IPS DF 19.7 (cell line): ENCODE measurements around the gene MYD88.

ENCODE experiments used
- DNase-seq: peaks from one replicate; pipeline ENCODE4 v3.0.0-alpha.2; 2013; ENCODE audit warnings: low read depth, low spot score

MYD88 gene

DNA sequence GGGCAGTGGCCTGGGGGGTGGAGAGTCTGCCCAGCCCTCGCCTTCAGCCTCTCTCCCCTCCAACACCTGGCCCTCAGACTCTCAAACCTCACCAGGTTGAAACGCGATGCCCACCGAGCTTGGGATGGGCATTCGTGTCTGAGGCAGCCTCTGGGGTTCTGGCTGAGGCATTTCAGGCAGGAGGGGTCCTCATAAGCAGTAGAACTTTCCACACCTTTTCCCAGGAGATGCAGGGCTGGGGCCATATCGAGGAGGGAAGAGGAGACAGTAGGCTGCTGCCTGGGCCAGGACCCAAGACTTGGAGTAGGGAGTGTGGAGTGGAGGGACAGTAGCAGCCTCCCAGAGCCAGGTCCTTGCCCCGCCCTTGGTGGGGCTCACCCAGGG, 26.1 kb upstream of the MYD88 start:
- DNase-seq: no peak

DNA sequence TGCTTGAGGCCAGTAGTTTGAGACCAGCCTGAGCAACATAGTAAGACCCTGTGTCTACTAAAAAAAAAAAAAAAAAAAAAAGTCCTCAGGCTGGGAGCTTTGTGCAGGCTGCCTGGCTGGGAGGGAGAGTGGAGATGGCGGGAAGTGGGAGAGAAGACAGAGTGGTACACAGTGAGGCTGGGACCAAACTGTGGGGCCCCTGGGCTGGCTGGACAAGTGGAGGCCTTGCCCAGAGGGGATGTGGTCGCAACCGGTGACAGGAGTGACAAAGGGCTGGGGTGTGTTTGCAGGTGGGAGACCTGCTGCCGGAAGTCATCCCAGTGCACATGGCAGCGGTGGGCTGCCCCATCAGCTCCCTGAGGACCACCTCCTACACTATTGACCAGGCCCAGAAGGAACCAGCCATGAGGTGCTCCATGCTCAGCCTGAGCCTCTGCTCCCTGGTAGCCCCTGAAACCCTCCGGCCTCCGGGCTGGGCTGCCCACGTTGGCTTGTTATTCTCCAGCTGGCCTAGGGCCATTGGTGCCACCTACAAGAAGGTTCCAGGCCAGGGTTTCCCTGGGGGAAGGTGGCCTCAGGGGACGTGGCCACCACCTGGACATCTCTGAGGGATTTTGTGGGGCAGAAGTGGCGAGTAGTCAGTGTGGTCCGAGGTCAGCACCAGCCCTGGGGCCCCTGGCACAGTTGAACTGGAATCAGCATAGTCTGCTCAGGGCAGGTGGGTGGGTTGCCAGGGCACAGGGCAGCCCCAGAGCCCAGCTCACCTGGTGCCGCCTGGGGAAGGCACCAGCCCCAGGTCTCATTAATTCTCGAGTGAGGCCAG, 24.2 kb upstream of the MYD88 start:
- no peak for DNase-seq

DNA sequence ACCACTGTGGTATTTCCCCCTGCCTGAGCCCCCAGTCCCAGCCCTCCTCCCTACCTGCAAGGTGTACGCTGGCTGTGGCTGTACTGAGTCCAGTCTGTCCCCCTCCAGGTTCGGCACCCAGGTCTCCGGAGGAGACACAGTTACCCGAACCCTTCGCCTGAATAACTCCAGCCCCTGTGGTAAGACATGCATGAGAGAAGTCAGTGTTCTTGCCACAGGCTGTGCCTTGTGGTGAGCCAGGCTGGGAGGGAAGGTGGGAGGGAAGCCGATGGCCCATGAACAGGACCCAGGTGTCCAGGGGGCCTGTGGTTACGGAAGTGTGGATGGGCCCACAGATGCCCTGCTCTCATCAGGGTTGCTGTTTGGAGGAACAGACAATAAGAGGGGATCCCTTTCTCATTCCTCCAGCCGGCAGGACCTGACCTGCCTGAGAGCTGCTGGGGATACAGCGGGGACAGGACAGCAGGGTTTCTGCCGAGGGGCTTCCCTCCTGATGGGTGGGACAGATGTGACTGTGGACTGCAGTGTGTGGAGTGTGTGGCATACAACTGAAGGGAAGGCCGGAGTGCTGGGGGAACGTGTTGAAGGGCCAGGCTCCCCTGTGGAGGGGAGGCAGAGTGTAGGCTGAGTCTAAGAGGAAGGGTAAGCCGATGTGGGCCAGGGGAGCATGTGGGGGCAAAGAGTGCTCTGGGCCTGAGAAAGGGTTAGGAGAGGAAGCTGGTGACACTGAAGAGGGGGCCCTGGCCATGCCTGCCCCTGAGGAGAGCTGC, 23.4 kb upstream of the MYD88 start:
- no peak for DNase-seq

DNA sequence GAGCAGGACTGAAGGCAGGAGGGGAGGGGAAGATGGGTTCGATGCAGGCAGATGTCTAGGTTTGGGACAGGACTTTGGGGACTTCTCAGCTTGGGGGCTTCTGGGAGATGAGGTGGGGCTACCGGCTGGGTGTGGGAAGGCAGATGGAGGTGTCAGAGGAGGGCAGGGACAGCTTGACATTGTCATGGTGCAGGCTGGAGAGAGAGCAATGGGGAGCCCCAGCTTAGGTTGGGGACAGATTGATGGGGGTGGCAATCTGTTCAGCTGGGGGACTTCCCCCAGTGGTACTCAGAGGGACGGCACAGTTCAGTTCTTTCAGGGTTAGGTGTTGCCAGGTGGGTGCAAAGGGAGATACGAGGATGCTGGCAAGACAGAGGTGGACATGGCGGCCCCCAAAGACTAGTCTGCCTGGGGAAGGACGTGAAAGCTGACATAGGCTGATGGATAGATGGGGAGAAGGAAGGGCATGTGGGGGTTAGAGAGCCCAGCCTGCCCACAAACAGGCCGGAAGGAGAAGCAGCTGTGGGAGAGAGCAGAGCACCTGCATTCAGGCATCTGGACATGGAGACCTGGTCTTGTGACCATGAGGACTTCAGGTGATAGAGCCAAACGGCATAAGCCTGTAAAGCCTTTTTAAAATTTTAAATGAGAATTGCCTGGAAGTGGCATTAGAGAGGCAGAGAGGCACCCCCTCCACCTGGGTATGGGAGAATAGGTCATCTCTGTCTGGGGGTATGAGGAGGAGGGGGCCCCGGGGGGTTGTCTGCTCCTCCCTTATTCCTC, 22.6 kb upstream of the MYD88 start:
- DNase-seq: no peak

DNA sequence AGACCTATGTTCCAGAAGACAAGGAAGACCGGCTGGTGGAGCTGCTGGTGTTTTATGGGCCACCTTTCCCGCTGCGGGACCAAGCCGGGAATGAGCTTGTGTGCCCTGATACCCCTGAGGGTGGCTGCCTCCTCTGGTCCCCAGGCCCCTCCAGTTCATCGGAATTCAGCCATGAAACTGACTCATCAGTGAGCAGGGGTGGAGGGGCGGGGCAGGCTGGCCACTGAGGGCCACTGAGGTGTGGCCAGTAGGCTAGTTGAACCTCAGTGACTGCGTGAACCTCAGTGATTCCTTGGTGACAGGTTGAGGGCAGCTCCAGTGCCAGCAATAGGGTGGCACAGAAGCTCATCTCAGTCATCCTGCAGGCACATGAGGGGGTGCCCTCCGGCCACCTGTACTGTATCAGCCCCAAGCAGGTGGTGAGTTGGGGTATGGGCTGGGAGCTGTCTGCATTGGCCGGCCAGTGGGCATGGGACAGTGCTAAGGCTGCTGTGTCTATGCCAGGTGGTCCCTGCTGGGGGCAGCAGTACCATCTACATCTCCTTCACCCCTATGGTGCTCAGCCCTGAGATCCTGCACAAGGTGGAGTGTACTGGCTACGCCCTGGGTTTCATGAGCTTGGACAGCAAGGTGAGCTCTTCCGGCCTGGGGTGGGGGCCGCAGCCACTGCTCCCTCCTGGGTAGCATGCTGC, 21.8 kb upstream of the MYD88 start:
- DNase-seq: no peak

DNA sequence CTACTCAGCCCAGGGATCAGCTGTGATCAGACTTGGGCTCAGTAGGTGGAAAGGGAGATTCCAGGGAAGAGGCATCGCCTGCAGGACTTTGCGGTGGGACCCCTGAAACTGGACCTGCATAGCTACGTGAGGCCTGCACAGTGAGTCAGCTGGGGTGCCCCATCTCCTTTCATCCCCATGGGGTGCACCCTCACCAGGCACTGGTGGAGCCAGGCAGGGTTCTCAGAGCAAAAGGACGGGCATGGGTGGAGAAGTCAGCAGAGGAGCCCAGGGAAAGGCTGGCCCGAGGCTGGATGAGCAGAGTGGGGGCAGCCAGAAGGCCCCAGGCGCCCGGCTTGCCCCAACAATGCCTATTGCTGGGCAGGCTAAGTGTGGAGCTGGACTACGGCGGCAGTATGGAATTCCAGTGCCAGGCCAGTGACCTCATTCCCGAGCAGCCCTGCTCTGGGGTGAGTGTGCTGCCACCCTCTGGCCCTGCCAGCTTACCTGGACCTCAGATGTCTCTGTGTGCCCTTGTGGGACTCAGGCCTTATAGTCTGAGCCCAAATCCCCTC, 21.2 kb upstream of the MYD88 start:
- no peak for DNase-seq

DNA sequence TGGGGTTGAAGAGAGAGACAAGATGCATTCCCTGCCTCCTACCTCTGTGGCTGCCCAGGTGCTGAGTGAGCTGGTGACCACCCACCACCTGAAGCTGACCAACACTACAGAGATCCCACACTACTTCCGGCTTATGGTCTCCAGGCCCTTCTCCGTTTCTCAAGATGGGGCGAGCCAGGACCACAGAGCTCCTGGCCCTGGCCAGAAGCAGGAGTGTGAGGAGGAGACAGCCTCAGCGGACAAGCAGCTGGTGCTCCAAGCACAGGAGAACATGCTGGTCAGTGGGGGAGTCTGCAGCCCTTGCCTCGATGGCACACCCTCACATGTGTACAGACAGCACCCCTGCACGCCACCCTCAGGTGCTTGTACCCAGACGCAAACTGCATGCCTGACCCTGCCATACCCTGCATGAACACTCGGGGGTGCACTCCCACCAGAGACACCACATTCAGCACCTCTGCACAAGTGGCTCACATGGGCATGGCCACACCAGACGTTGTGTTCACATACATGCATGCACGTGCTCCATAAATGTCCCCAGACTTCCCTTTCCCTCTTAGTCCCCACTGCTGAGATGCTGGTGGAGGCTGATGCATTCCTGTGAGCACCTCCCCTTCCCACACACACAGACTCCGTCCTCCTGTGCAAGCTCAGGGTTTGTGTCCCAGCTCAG, 20.6 kb upstream of the MYD88 start:
- DNase-seq: no peak

DNA sequence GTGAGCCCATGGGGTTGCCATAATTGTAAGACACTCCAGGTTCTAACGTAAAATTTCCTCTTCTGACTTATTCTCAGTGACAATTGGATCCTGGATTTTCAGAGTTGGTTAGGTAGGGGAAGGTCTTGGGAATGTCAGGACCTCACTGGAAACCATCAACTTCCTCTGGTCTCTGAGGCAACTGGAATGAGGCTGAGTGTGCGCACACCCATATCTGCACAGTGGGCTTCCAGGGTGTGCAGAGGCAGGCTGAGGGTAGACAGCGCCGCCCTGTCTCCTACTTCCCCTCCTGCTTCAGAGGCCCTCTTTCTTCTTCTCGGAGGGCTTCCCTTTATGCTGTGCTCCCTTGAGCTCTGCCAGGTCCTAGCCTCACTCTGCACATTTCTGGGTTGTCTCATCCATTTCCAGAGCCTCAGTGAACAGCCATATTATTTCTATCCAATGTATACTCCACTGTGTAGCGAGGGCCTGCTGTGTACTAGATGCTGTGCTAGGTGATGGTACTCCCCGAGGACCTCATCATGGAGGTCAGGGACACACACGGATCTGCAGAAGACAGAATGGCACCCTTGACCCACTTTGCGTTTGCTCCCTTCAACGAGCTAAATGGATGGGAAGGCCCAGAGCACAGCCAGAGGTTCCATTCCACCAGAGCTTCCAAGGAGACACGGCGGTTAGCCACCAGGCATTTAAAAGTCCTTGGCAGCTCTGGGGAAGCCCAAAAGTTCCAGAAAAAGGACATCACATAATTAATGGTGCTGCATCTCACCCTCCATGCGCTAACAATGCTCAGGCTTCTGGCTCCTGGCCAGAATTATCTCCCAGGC, 19.8 kb upstream of the MYD88 start:
- DNase-seq: no peak

DNA sequence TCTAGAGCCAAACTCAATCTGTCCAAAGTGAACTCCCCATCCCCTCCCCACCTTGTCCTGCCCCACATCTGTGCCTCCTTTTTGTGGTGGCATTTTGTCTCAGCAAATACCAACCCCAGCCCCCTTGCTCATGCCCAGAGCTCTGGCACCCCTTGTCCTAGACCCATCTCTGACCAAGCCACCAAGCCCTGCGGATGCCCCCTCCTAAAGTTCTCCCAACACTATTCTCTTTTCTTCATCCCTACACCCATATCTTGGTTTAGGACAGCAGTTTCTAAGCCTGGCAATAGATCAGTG, 19.3 kb upstream of the MYD88 start:
- no peak for DNase-seq

DNA sequence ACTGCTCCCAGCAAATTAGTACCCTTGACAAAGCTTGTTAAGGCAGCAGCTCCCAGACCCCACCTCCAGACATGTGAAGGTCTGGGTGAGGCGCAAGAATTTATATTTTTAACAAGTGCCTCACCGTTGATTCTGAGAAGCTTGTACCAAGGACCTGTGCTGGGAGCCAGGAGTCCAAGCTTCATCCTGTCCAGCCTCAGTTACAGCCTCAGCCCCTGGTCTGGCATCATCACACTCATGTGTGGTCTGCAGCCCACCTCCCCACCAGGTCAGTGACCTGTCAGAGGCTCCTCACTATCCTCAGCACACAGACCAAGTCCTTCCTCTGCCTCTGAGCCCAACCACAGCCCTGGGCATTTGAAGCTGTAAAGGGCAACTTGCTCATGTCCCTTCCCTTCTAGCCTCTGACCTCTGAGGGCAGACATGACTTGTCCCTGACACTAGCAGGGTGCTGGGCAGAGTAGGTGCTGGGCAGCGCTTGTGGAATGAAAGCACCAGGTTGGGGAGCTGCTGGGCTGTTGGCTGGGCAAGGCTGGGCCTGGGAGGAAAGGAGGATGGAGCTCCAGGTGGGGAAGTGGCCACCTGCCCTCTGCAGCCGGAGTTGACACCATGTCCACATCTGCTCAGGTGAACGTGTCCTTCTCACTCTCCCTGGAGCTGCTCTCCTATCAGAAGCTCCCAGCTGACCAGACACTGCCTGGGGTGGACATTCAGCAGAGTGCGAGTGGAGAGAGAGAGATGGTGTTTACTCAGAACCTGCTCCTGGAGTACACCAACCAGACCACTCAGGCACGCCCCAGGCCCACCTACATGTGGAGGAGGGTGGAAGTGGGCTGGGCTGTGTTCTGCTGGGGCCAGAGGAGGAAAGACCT, 18.4 kb upstream of the MYD88 start:
- no peak for DNase-seq

DNA sequence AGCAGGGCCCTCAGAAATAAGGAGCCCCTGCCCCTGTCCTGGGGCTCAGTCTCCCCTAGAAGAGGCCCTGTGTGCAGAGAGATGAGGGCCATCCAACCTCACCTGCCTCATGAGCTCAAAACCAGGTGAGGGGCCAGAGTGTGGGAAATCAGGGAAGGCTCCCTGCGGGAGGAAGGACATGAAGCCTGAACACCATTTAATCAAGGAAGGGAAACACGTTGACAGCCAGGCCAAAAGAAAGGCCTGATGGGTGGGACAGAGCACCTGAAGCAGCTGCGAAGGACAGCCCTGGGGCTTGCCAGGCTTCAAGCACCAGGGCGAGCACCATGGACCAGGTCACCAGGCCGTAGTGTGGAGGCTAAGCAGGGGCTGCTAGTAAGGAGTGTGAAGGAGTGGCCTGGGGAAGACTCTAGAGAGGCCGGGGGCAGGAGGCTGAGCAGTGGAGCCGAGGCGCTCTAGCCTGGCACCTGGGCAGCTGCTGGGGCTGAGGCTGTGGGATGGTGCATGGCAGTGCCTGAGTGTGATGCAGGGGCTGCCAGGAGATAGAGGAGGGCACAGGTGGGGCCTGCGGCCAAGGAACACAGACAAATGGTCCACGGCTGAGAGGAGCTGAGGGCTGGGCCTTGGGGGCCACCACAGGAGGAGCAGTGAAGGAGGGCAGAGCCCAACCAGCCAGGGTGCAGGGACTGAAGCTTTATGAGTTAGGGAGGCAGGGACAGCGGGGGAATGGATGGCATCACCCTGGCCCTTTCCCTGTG, 17.6 kb upstream of the MYD88 start:
- DNase-seq: no peak

DNA sequence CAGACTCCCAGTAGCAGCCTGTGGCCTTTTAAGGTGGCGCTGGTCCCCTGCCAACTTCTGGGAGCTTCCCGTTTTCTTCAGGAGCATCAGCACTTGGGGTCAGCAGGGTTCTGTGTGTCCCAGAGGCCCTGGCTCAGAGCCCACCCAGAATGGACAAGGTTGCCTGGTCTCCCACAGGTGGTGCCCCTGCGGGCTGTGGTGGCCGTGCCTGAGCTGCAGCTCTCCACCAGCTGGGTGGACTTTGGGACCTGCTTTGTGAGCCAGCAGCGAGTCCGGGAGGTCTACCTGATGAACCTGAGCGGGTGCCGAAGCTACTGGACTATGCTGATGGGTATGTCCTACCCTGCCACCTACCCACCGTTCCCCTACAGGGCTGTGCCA, 17.0 kb upstream of the MYD88 start:
- DNase-seq: no peak

DNA sequence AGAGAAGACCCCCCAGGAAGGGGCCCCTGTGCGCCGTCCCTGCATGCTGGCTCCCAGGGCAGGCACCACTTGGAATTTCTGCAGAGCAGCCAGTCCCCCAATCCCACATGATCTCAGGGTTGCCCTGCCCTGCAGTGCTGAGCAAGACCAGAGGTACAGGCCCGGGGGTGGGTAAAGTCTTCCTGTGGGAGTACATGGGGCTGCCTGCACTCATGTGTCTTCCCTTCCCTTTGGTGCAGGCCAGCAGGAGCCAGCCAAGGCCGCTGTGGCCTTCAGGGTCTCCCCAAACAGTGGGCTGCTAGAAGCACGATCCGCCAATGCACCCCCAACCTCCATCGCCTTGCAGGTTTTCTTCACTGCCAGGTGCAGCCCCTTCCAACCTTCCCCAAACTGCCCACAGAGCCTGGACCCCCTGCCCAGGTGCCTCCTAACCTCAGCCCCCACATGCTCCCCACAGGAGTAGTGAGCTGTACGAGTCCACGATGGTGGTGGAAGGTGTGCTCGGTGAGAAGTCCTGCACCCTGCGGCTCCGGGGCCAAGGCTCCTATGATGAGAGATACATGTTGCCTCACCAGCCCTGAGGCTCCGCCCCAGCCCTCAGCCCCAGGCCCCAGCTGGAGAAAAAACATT, 16.5 kb upstream of the MYD88 start:
- DNase-seq: no peak

DNA sequence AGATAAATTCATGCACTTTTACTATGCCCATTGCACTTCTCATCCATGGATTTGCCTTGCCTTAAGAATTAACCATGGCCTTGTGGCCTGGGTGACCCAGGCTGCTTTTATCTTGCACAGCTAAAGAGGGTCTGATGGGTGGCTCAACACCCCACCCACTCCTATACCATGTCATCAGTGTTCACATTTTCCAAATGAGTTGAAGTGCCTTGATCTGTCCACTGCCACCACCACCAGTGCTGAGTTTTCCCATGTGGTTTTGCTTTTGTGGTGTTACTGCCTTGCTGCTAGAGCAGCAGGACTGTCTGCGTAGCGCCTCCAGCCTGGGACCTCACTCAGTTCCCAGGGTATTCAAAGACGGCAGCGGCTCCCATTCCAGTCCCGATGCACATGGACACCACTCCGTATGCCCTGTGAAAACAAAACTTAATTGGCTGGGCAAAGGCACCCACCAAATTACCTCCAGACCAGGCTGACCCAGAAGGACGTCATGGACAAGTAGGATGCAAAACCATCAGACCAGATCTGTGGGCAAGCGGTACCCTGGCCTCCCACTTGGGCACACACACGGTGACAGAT, 15.7 kb upstream of the MYD88 start:
- DNase-seq: no peak

DNA sequence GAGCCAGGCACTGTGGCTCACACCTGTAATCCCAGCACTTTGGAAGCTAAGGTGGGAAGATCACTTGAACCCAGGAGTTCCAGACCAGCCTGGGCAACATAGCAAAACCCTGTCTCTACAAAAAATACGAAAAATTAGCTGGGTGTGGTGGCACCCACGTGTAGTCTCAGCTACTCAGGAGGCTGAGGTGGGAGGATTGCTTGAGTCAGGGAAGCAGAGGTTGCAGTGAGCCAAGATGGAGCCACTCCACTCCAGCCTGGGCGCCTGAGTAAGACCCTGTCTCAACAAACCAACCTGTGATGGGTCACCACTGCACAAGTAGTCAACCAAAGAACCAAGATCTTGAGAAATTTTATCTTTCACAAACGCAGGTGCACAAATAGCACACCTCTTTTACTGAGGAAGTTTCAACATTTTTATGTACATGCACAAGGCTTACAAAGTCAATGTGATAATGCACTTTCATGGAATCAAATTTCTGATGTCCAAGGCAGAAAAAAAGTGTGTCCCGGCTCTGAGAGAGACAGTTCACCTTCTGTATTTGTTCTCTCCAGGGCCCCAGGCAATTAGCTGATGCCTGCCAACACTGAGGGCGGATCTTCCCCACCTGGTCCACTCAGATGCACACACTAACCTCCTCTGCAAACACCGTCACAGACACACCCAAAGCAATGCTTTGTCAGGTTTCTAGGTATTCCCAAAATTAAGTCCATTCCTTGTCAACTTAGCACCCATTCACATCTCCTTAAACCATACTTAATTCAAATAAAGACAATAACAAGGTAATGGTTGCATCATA, 13.9 kb upstream of the MYD88 start:
- DNase-seq: no peak

DNA sequence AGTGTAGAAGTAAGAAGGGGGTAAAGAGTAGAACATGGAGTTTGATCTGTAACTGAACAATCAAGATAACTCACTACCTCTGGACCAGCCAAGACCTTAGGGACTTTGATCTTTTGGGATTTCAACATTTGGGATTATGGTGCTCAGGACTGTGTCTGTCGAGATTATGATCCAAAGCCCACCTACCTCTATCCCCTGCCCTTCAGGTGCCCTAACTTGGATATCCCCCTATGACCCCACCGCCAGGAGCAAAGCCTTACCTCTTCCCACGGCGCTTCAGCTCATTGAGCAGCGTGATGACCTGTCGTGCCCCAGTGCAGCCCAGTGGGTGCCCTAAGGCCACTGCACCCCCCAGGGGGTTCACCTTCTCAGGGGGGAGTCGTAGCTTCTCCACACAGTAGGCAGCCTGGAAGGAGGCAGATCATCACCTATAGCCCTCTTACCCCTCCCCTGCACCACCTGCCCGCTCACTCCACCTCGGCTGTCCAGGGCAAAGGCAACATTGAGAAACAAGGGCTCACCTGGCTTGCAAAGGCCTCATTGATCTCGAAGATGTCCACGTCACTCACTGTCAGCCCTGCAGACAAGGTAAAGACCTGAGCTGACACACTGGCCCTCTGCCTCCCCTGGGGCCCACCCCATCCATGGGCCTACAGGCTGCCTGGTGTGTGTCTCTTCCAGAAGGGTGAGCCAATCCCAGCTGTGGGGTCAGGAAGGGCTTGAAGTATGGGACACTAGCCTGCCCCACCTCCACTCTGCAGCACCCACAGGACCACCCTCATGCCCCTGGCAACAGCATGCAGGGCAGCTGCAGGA, 12.9 kb upstream of the MYD88 start:
- no peak for DNase-seq
